ENCODE data around the gene ZEB2. TPM values are rescaled to one million over a fixed set of nuclear protein-coding genes. Genes with fewer than 3 reads are reported as not detected.

The ZEB2 gene
- polyA plus RNA-seq, 1 donor from 2014 or later = 51.5 TPM

GRCh38 chr2:144424559-144425240 is 95.2 kb downstream of the ZEB2 start:
- Mint-ChIP-seq H3K4me3 (no peak overlapping the region), H3K4me1 (peaks cover 29 to 48% (median 34%) of the 10 kb centered on the region in 3 donors), H3K27ac (peak overlapping the region in 1 of 3 donors; percentile 14), H3K9me3 (peaks cover 0 to 2% (median 0%) of the 10 kb centered on the region in 3 donors), H3K27me3 (no peaks in the 10 kb centered on the region), H3K36me3 (peaks cover 7% of the 10 kb centered on the region)

DNA sequence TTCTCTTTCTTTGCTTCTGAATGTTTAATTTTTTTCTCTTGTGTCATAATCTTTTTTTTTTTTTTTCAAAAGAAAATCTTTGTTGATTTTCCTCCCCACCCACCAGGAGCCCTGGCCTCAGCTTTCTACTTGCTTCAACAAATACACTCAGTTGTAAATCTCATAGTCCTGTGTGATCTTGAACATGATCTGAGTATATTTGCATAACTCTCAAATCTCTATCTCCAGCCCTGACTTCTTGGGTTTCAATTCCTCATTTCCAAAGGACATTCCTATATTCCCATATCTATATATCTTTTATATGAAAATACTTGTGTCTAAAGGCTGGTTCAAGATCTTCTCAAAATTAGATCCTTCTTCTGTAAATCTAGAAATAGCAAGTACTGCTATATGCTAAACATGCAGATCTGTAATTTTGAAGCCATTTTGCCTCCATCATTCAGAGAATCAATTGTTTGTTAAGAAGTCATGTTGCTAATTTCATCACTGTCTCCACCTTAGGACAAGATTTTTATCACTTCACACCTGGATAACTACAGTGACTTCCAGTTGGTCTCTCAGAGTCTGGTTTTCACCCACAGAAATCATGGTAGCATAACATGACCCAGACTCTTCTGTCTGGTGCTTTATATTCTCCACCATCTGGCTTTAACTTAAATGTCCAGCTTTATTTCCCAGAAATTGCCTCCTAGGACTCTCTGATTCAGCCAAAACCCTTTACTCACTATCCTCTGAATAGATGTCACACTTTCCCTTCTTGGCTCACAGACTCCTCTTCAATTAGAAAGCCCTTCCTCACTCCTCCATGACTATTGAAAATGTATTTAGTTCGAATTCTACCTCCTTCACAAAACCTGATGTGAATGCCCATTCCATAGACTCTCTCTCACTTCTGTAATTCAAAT is 98.1 kb downstream of the ZEB2 start:
- Mint-ChIP-seq H3K36me3 (peaks cover 7% of the 10 kb centered on the region), H3K9me3 (peaks cover 0 to 5% (median 0%) of the 10 kb centered on the region in 3 donors), H3K27ac (peak overlapping the region in 1 of 3 donors; percentile 80), H3K4me3 (peak overlapping the region in 1 of 4 donors; percentile 47), H3K4me1 (peaks cover 20 to 34% (median 28%) of the 10 kb centered on the region in 3 donors), H3K27me3 (no peaks in the 10 kb centered on the region)

GRCh38 chr2:144419218-144419617 is 100.7 kb downstream of the ZEB2 start:
- H3K4me3 Mint-ChIP-seq = no peak overlapping the region
- H3K36me3 Mint-ChIP-seq = peaks cover 9% of the 10 kb centered on the region
- H3K9me3 Mint-ChIP-seq = peaks cover 0 to 5% (median 0%) of the 10 kb centered on the region in 3 donors
- peaks cover 18 to 24% (median 24%) of the 10 kb centered on the region in 3 donors for H3K4me1 Mint-ChIP-seq
- no peaks in the 10 kb centered on the region for H3K27me3 Mint-ChIP-seq
- H3K27ac Mint-ChIP-seq = no peak overlapping the region

- Mint-ChIP-seq H3K9me3 (peaks cover 0 to 3% (median 0%) of the 10 kb centered on the region in 3 donors), H3K27ac (no peak overlapping the region), H3K27me3 (no peaks in the 10 kb centered on the region), H3K36me3 (peaks cover 2% of the 10 kb centered on the region), H3K4me3 (no peak overlapping the region), H3K4me1 (peaks cover 9 to 14% (median 14%) of the 10 kb centered on the region in 3 donors)
These were observed 104.5 kb downstream of the ZEB2 start for GRCh38 chr2:144415386-144415785.

DNA sequence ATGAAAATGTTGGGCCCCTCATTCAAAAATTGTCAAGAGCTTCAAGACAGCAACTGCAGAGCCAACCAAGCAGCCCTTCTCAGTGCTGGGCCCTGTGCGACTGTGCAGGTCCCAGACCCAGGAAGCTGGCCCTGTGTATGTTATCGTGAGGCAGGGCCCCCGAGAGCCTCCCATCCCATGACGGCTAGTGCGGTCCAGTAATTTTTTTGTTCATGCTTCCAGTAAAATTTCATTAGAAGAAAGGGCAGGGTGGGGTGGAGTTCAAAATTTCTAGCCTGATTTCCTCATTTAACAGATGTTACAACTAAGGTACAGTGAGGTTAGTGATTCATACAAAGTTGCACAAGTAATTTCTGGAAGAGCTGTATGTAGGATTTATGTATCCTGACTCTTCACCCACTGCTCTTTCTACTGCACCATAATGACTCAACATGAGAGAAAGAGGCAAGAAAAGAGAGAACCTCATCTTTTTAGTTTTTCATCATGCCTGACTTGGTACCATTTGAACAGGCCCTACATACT is 105.5 kb downstream of the ZEB2 start:
- Mint-ChIP-seq H3K4me3 (peak overlapping the region in 2 of 4 donors; percentile 18 to 84), H3K27ac (peak overlapping the region in 2 of 3 donors; percentile 56 to 75)

GRCh38 chr2:144412709-144413108 is 107.2 kb downstream of the ZEB2 start:
- H3K27me3 Mint-ChIP-seq = no peaks in the 10 kb centered on the region
- H3K4me1 Mint-ChIP-seq = peaks cover 10 to 16% (median 14%) of the 10 kb centered on the region in 3 donors
- H3K4me3 Mint-ChIP-seq = no peak overlapping the region
- H3K36me3 Mint-ChIP-seq = peaks cover 8% of the 10 kb centered on the region
- peaks cover 0 to 3% (median 0%) of the 10 kb centered on the region in 3 donors for H3K9me3 Mint-ChIP-seq
- no peak overlapping the region for H3K27ac Mint-ChIP-seq

More for the DNA sequence above, 105.5 kb downstream of the ZEB2 start:
- Mint-ChIP-seq H3K36me3 (peaks cover 4% of the 10 kb centered on the region), H3K4me1 (peaks cover 9 to 14% (median 14%) of the 10 kb centered on the region in 3 donors), H3K27me3 (no peaks in the 10 kb centered on the region), H3K9me3 (peaks cover 0 to 3% (median 0%) of the 10 kb centered on the region in 3 donors)

- Mint-ChIP-seq H3K4me1 (peaks cover 10 to 18% (median 13%) of the 10 kb centered on the region in 3 donors), H3K27me3 (no peaks in the 10 kb centered on the region), H3K9me3 (no peaks in the 10 kb centered on the region), H3K4me3 (no peak overlapping the region), H3K36me3 (peaks cover 11% of the 10 kb centered on the region), H3K27ac (no peak overlapping the region)
These were observed 108.4 kb downstream of the ZEB2 start for GRCh38 chr2:144411473-144411872.

GRCh38 chr2:144409241-144409640 is 110.7 kb downstream of the ZEB2 start:
- Mint-ChIP-seq H3K27me3 (no peaks in the 10 kb centered on the region), H3K27ac (no peak overlapping the region), H3K4me1 (peaks cover 4 to 14% (median 13%) of the 10 kb centered on the region in 3 donors), H3K36me3 (peaks cover 13% of the 10 kb centered on the region), H3K9me3 (no peaks in the 10 kb centered on the region), H3K4me3 (no peak overlapping the region)

DNA sequence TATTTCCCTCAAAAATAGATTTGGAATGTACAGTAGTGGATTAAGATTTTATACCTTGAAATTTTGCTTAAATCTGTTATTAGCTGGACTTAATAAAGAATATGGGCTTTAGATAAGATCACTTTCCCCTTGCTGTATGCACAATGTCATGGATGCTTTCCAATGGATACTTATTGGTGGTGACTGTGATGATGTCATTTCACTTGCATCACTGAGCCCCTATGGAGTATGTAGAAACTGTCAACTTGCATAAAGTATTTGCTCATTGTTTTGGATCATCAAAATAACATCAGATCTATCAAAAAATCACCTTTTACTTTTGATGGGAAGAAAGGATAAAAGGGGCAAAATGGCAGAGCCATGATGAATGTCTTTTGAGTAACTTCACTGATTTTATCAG is 112.7 kb downstream of the ZEB2 start:
- Mint-ChIP-seq H3K4me3 (no peak overlapping the region), H3K36me3 (peaks cover 13% of the 10 kb centered on the region), H3K4me1 (peaks cover 4 to 11% (median 11%) of the 10 kb centered on the region in 3 donors), H3K9me3 (no peaks in the 10 kb centered on the region), H3K27me3 (no peaks in the 10 kb centered on the region), H3K27ac (no peak overlapping the region)

DNA sequence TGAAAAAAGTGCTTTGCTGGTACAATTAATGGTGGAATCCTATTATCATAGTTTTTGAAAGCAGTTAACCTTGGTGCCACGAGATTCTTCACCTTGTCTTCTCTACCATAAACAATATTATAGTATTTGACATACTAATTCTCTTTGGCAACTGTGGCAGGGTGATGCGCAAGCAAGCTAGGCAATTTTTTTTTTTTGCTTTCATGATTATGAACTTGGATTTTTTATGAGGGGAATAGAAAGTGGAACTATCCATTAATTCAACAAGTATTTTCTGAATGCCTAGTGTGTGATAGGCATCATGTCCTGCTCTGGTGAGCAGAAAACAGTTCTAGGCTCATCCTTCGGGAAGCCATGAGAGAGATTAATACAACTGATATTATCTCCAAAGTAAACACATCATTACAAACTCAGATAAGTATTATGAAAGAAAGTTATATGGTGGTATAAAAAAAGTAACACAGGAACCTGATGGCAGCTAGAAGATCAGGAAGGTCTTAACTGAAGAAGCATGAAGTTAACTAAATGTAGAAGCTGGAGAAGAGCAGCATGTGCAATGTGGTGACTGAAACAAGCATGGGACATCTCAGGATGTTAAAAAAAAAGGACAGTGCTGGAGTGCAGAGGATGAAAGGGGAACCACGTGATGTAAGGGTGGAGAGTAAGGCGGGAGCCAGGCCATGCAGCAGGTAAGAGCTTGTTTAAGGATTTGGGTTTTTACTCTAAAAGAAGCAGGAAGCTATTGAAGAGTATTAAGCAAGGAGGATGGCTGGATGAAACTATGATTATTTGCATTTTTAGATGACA is 113.7 kb downstream of the ZEB2 start:
- Mint-ChIP-seq H3K9me3 (no peaks in the 10 kb centered on the region), H3K4me3 (no peak overlapping the region), H3K36me3 (peaks cover 13% of the 10 kb centered on the region), H3K27ac (peak overlapping the region in 1 of 3 donors; percentile 6), H3K27me3 (no peaks in the 10 kb centered on the region), H3K4me1 (peaks cover 8 to 11% (median 11%) of the 10 kb centered on the region in 3 donors)

DNA sequence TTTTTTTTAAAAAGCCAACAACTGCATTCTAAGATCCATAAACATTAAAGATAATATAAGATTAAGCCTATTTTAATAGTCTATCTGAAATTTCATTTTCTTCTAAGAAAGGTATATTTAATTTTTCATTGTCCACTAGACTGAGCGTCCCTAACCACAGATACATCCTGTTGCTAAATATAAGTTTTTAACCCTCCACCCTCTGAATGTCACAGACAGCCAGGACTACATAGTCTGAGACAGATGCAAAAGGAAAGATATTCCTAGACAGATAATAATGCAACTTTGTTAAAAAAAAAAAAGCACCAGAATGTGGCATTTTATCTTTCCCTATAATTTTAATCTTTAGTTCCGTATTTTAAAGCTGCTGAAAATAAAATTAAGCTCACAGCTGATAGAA is 114.6 kb downstream of the ZEB2 start:
- Mint-ChIP-seq H3K4me3 (no peak overlapping the region), H3K9me3 (no peaks in the 10 kb centered on the region), H3K36me3 (peaks cover 13% of the 10 kb centered on the region), H3K4me1 (peaks cover 8 to 11% (median 11%) of the 10 kb centered on the region in 3 donors), H3K27me3 (no peaks in the 10 kb centered on the region), H3K27ac (no peak overlapping the region)

DNA sequence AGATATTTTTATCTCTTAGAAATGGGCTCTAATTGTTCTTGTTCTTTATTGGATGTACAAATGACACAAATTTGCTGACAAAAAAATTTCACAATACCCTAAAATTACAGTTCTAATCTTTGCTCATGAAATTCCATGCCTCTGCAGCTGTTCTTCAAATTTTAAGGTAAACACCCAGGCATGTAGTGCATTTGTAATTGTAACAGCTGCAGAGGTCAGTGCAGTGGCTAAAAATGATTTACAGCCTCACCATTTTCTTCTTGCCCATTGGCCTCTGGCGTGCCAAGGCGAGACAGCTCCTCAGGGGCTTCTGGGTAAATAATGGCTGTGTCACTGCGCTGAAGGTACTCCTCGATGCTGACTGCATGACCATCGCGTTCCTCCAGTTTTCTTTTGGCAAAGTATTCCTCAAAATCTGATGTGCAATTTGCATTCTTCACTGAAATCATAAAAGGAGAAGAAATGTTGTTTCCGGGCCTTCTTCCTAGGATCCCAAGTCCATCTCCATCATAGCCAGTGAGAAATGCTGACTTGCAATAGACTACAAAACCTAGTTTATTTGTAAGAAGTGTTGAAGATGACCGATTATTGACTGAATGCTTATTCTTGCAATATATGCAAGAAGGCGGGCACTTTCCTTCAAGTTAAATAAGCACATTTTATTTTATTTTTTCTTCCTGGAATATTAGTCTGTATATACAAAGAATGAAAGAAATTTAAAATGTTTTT is 115.2 kb downstream of the ZEB2 start:
- H3K4me1 Mint-ChIP-seq = peaks cover 8 to 11% (median 11%) of the 10 kb centered on the region in 3 donors
- no peaks in the 10 kb centered on the region for H3K9me3 Mint-ChIP-seq
- no peaks in the 10 kb centered on the region for H3K27me3 Mint-ChIP-seq
- peaks cover 13% of the 10 kb centered on the region for H3K36me3 Mint-ChIP-seq
- H3K27ac Mint-ChIP-seq = no peak overlapping the region
- no peak overlapping the region for H3K4me3 Mint-ChIP-seq

DNA sequence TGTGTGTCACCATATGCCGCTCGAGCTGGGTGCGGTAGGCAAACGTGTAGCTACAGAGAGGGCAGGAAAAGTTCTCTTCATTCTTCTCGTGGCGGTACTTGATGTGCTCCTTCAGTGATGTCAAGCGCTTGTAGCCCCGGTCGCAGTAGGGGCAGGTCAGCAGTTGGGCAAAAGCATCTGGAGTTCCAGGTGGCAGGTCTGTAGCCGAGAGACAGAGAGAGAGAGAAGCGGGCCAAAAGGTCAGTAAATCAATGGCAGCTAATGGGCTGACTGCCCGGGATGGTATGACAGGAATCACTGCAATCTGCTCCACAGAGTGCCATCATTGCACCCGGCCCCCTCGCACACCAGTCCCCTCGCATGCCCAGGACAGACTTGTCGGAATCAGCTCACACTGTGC is 116.0 kb downstream of the ZEB2 start:
- no peaks in the 10 kb centered on the region for H3K27me3 Mint-ChIP-seq
- H3K27ac Mint-ChIP-seq = no peak overlapping the region
- peaks cover 8 to 11% (median 10%) of the 10 kb centered on the region in 3 donors for H3K4me1 Mint-ChIP-seq
- peaks cover 9% of the 10 kb centered on the region for H3K36me3 Mint-ChIP-seq
- no peak overlapping the region for H3K4me3 Mint-ChIP-seq
- H3K9me3 Mint-ChIP-seq = no peaks in the 10 kb centered on the region

DNA sequence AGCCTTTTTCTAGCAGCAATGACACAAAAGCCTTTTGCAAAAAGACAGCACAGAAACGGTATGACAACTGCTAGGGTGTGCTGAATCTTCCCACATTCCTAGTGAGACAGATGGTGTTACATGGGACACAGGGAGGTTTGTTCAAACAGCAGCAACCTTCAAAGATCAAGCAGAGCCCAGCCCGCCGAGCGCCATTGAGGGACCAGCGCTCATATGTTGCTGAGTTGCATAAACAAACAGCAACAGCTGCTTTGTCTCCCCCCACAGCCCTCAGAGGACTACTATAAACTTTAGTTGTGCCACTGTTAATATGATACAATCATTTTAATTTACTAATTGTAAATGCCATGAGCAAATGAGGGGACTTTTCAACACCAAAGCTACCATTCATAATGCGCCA is 117.7 kb downstream of the ZEB2 start:
- H3K27ac Mint-ChIP-seq = no peak overlapping the region
- H3K9me3 Mint-ChIP-seq = no peaks in the 10 kb centered on the region
- H3K4me1 Mint-ChIP-seq = peaks cover 8 to 10% (median 8%) of the 10 kb centered on the region in 3 donors
- peaks cover 3% of the 10 kb centered on the region for H3K36me3 Mint-ChIP-seq
- H3K27me3 Mint-ChIP-seq = no peaks in the 10 kb centered on the region
- H3K4me3 Mint-ChIP-seq = no peak overlapping the region
